Muscle layer of duodenum (tissue), 2 donors: Measurements from ENCODE around the gene KCNJ6.
"Not testable (repeated sequence)": the region's sequence is repeated elsewhere in the genome, so short reads cannot be mapped to it uniquely, and the experiment has no call there.

ENCODE experiments used
- H3K27ac ChIP-seq: one replicate; pipeline ENCODE4 v1.7.0; 2013; ENCODE audit warnings: mild to moderate bottlenecking, low read length
- H3K27me3 ChIP-seq: one replicate; pipeline ENCODE4 v1.7.0; 2013; ENCODE audit warnings: low read depth, mild to moderate bottlenecking, control low read depth, low read length
- H3K36me3 ChIP-seq, 2 donors: one replicate each; pipeline ENCODE4 v1.7.0; 2013; ENCODE audit warnings: low read length in 2 of 2, control low read depth in 1 of 2, mild to moderate bottlenecking in 1 of 2; ENCODE audit not compliant: insufficient read depth in 2 of 2, control insufficient read depth in 1 of 2
- H3K4me1 ChIP-seq, 2 donors: one replicate each; pipeline ENCODE4 v1.7.0; 2013; ENCODE audit warnings: low read length in 2 of 2, mild to moderate bottlenecking in 2 of 2, control low read depth in 1 of 2, moderate library complexity in 1 of 2; ENCODE audit not compliant: insufficient read depth in 2 of 2, control insufficient read depth in 1 of 2
- H3K4me3 ChIP-seq, 2 donors: one replicate each; pipeline ENCODE4 v1.7.0; 2013; ENCODE audit warnings: low read length in 2 of 2, low read depth in 1 of 2, mild to moderate bottlenecking in 1 of 2
- H3K9me3 ChIP-seq, 2 donors: one replicate each; pipeline ENCODE4 v1.7.0; 2013; ENCODE audit warnings: low read length in 2 of 2, control low read depth in 1 of 2, mild to moderate bottlenecking in 1 of 2; ENCODE audit not compliant: control insufficient read depth in 1 of 2
- donor health status: healthy.

The KCNJ6 gene

DNA sequence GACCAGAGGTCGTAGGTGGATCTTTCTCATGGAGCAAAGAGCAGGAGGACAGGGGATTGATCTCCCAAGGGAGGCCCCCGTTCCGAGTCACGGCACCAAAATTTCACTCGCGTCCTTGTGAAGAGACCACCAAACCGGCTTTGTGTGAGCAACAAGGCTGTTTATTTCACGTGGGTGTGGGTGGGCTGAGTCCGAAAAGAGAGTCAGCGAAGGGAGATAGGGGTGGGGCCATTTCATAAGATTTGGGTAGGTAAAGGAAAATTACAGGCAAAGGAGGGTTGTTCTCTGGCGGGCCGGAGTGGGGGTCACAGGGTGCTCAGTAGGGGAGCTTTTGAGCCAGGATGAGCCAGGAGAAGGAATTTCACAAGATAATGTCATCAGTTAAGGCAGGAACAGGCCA is 324.3 kb downstream of the KCNJ6 start:
- not testable (repeated sequence) for H3K27me3 ChIP-seq, H3K36me3 ChIP-seq, H3K27ac ChIP-seq, H3K4me3 ChIP-seq, H3K4me1 ChIP-seq, H3K9me3 ChIP-seq

GRCh38 chr21:37590836-37591235 is 325.4 kb downstream of the KCNJ6 start:
- H3K27ac ChIP-seq, H3K4me3 ChIP-seq, H3K36me3 ChIP-seq, H3K9me3 ChIP-seq, H3K27me3 ChIP-seq, H3K4me1 ChIP-seq: not testable (repeated sequence)

DNA sequence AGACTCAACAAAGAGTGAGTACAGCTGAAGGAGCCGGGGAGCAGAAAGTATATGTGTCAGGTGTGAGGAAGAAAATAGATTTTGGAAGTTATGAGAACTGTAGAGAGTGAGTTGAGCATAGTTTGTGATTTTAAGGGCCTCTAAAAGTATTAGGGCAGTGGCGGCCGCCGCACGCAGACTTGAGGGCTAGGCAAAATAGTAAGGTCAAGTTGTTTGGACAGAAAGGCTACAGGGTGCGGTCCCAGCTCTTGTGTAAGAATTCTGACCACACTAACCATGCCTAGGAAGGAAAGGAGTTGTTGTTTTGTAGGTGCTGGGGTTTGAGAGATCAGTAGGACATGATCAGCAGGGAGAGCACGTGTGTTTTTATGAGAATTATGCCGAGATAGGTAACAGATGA is 327.6 kb downstream of the KCNJ6 start:
- not testable (repeated sequence) for H3K27ac ChIP-seq, H3K4me1 ChIP-seq, H3K4me3 ChIP-seq, H3K9me3 ChIP-seq, H3K36me3 ChIP-seq, H3K27me3 ChIP-seq

GRCh38 chr21:37587635-37588177 is 328.6 kb downstream of the KCNJ6 start:
- H3K27me3 ChIP-seq, result no peaks in the 10 kb centered on the region
- no peaks in the 10 kb centered on the region for H3K9me3 ChIP-seq
- no peaks in the 10 kb centered on the region for H3K4me1 ChIP-seq
- H3K4me3 ChIP-seq, result no peak overlapping the region
- H3K27ac ChIP-seq, result no peak overlapping the region
- no peaks in the 10 kb centered on the region for H3K36me3 ChIP-seq

GRCh38 chr21:37587203-37587602 is 329.1 kb downstream of the KCNJ6 start:
- no peaks in the 10 kb centered on the region for H3K36me3 ChIP-seq
- H3K9me3 ChIP-seq, result no peaks in the 10 kb centered on the region
- H3K27me3 ChIP-seq, result no peaks in the 10 kb centered on the region
- H3K27ac ChIP-seq, result no peak overlapping the region
- H3K4me3 ChIP-seq, result no peak overlapping the region
- H3K4me1 ChIP-seq, result no peaks in the 10 kb centered on the region

- peaks cover 0 to 14% of the 10 kb centered on the region in 2 donors for H3K9me3 ChIP-seq
- no peaks in the 10 kb centered on the region for H3K36me3 ChIP-seq
- no peak overlapping the region for H3K4me3 ChIP-seq
- no peaks in the 10 kb centered on the region for H3K27me3 ChIP-seq
- H3K27ac ChIP-seq, result no peak overlapping the region
- H3K4me1 ChIP-seq, result no peaks in the 10 kb centered on the region
Observed at GRCh38 chr21:37582590-37582989, 333.7 kb downstream of the KCNJ6 start.

- Histone ChIP-seq H3K27ac (no peak overlapping the region), H3K36me3 (no peaks in the 10 kb centered on the region), H3K27me3 (no peaks in the 10 kb centered on the region), H3K4me3 (no peak overlapping the region), H3K9me3 (peaks cover 0 to 14% of the 10 kb centered on the region in 2 donors), H3K4me1 (no peaks in the 10 kb centered on the region)
Observed at GRCh38 chr21:37580666-37581065, 335.6 kb downstream of the KCNJ6 start.

GRCh38 chr21:37579356-37579755 is 336.9 kb downstream of the KCNJ6 start:
- peaks cover 0 to 14% of the 10 kb centered on the region in 2 donors for H3K9me3 ChIP-seq
- no peaks in the 10 kb centered on the region for H3K4me1 ChIP-seq
- H3K4me3 ChIP-seq, result no peak overlapping the region
- H3K36me3 ChIP-seq, result no peaks in the 10 kb centered on the region
- no peaks in the 10 kb centered on the region for H3K27me3 ChIP-seq
- H3K27ac ChIP-seq, result no peak overlapping the region

- peaks cover 0 to 14% of the 10 kb centered on the region in 2 donors for H3K9me3 ChIP-seq
- no peak overlapping the region for H3K27ac ChIP-seq
Observed at GRCh38 chr21:37578471-37579126, 337.7 kb downstream of the KCNJ6 start.

DNA sequence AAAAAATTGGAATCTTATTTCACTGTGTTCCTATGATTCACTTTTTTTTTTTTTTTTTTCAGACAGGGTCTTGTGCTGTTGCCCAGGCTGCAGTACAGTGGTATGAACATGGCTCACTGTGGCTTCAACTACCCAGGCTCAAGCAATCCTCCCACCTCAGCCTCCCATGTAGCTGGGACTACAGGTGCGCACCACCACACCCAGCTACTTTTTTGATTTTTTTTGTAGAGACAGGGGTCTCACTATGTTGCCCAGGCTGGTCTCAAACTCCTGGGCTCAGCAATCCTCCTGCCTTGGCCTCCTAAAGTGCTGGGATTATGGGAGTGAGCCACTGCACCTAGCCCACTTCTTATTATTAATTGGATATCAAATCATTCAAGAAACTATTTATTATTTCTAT is 339.3 kb downstream of the KCNJ6 start:
- H3K27me3 ChIP-seq, H3K27ac ChIP-seq: not testable (repeated sequence)

More at GRCh38 chr21:37578471-37579126, 337.7 kb downstream of the KCNJ6 start:
- no peaks in the 10 kb centered on the region for H3K4me1 ChIP-seq
- no peaks in the 10 kb centered on the region for H3K27me3 ChIP-seq
- H3K4me3 ChIP-seq, result no peak overlapping the region
- H3K36me3 ChIP-seq, result no peaks in the 10 kb centered on the region

GRCh38 chr21:37575580-37575979 is 340.7 kb downstream of the KCNJ6 start:
- H3K27me3 ChIP-seq, result no peaks in the 10 kb centered on the region
- no peaks in the 10 kb centered on the region for H3K36me3 ChIP-seq
- no peak overlapping the region for H3K4me3 ChIP-seq
- H3K27ac ChIP-seq, result no peak overlapping the region
- peaks cover 0 to 14% of the 10 kb centered on the region in 2 donors for H3K9me3 ChIP-seq
- no peaks in the 10 kb centered on the region for H3K4me1 ChIP-seq

More for the DNA sequence above, 339.3 kb downstream of the KCNJ6 start:
- not testable (repeated sequence) for H3K4me3 ChIP-seq, H3K4me1 ChIP-seq, H3K36me3 ChIP-seq
- H3K9me3 ChIP-seq, result peaks cover 0 to 14% of the 10 kb centered on the region in 2 donors

GRCh38 chr21:37574751-37575150 is 341.5 kb downstream of the KCNJ6 start:
- Histone ChIP-seq H3K9me3 (peaks cover 0 to 14% of the 10 kb centered on the region in 2 donors), H3K36me3 (no peaks in the 10 kb centered on the region), H3K27me3 (no peaks in the 10 kb centered on the region), H3K4me3 (no peak overlapping the region), H3K4me1 (no peaks in the 10 kb centered on the region), H3K27ac (no peak overlapping the region)
